Measurements from ENCODE around the gene HAVCR2. TPM values are rescaled to one million over a fixed set of nuclear protein-coding genes. Genes with fewer than 3 reads are reported as not detected.

HAVCR2 gene
- total and polyA plus RNA-seq, 10 of the 15 experiments (the other 5 are each of a cell fraction or from before 2014, with no cell fraction given): 5.2 to 7.5 (median 6.9) TPM

DNA sequence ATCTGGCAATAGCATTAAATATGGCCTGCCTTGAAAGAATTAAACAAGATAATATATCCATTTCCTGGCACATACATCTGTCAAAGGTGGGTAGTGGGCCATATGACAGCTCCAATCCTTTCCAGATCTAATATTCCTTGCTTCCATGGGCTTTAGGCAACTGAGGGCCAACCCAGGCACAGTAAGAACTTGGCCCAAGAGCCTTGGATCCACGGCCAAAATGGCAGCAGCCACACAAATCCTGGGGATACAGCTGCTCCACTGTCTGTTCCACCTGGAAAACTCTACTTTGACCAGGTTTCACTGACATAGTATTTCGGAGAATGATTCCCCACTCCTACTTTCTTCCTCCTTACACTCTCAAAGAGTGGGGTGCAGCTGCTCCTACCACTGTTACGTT, 63.2 kb downstream of the HAVCR2 start:
- H4K20me1 ChIP-seq (ENCODE audit: control insufficient read depth, insufficient read depth): no peaks in the 10 kb centered on the region
- no peak overlapping the region for H2AFZ ChIP-seq (ENCODE audit: control insufficient read depth, low read depth, low read length)
- no peak overlapping the region for H3K27ac ChIP-seq (ENCODE audit: control insufficient read depth, insufficient read depth)
- no peak for ATAC-seq
- ChIA-PET POLR2A (no interaction called here), CTCF (interaction anchor here (1.1 to 2.2 kb wide), 2 partner anchors 17 to 86 kb away, joined by 5 read pairs; no protein-coding TSS in a partner anchor), RAD21 (ENCODE audit: unreplicated experiment) (no interaction called here), SMC1A (ENCODE audit: uncharacterized antibody, unreplicated experiment) (interaction anchor here (1.0 to 1.1 kb wide), 3 partner anchors 10 to 207 kb away, joined by 3 read pairs; no protein-coding TSS in a partner anchor)
- BruUV-seq (replicated peaks): no TSS peak
- H3K9ac ChIP-seq (ENCODE audit: control insufficient read depth, insufficient read depth, low read length): no peak overlapping the region
- H3K4me2 ChIP-seq (ENCODE audit: control insufficient read depth, insufficient read depth): no peak overlapping the region
- H3K9me3 ChIP-seq (replicated peaks; ENCODE audit: control insufficient read depth, insufficient read depth, low read length): no peaks in the 10 kb centered on the region
- H3K27me3 ChIP-seq (replicated peaks in 1 of 2; ENCODE audit: control insufficient read depth in 2 of 2, insufficient read depth in 2 of 2, low read length in 1 of 2): no peaks in the 10 kb centered on the region
- DNase-seq (ENCODE audit: low read depth, low spot score): no peak
- H3K79me2 ChIP-seq (ENCODE audit: control insufficient read depth, insufficient read depth, low read length): no peaks in the 10 kb centered on the region
- no peak overlapping the region for H3K4me3 ChIP-seq
- no peak for FAIRE-seq
- no peaks in the 10 kb centered on the region for H3K4me1 ChIP-seq (ENCODE audit: control insufficient read depth, insufficient read depth, low read length)
- intact Hi-C loops (cut with micrococcal nuclease; ENCODE audit: unreplicated experiment) (no loop called here), in situ Hi-C loops (cut with MboI) (no loop called here)
- no peaks in the 10 kb centered on the region for H3K36me3 ChIP-seq (ENCODE audit: control insufficient read depth in 2 of 2, insufficient read depth in 2 of 2, low read length in 1 of 2)
- TF ChIP-seq TARDBP (IDR thresholded peaks at IDR 0.05; ENCODE audit: borderline replicate concordance) (no peak), JUNB (IDR thresholded peaks at IDR 0.05) (no peak), RAD21 (IDR thresholded peaks at IDR 0.05; ENCODE audit: insufficient read depth, low read depth, low read length) (no peak), SMARCA5 (IDR thresholded peaks at IDR 0.05) (no peak), ZNF24 (IDR thresholded peaks at IDR 0.05) (no peak), POLR2AphosphoS5 (IDR thresholded peaks at IDR 0.05; ENCODE audit: low read length) (no peak), SIN3A (IDR thresholded peaks at IDR 0.05; ENCODE audit: low read depth, low read length) (no peak)
- TF ChIP-seq, protein P1, sequence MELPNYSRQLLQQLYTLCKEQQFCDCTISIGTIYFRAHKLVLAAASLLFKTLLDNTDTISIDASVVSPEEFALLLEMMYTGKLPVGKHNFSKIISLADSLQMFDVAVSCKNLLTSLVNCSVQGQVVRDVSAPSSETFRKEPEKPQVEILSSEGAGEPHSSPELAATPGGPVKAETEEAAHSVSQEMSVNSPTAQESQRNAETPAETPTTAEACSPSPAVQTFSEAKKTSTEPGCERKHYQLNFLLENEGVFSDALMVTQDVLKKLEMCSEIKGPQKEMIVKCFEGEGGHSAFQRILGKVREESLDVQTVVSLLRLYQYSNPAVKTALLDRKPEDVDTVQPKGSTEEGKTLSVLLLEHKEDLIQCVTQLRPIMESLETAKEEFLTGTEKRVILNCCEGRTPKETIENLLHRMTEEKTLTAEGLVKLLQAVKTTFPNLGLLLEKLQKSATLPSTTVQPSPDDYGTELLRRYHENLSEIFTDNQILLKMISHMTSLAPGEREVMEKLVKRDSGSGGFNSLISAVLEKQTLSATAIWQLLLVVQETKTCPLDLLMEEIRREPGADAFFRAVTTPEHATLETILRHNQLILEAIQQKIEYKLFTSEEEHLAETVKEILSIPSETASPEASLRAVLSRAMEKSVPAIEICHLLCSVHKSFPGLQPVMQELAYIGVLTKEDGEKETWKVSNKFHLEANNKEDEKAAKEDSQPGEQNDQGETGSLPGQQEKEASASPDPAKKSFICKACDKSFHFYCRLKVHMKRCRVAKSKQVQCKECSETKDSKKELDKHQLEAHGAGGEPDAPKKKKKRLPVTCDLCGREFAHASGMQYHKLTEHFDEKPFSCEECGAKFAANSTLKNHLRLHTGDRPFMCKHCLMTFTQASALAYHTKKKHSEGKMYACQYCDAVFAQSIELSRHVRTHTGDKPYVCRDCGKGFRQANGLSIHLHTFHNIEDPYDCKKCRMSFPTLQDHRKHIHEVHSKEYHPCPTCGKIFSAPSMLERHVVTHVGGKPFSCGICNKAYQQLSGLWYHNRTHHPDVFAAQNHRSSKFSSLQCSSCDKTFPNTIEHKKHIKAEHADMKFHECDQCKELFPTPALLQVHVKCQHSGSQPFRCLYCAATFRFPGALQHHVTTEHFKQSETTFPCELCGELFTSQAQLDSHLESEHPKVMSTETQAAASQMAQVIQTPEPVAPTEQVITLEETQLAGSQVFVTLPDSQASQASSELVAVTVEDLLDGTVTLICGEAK (IDR thresholded peaks at IDR 0.05; ENCODE audit: borderline replicate concordance): no peak
- TF ChIP-seq, protein P2, sequence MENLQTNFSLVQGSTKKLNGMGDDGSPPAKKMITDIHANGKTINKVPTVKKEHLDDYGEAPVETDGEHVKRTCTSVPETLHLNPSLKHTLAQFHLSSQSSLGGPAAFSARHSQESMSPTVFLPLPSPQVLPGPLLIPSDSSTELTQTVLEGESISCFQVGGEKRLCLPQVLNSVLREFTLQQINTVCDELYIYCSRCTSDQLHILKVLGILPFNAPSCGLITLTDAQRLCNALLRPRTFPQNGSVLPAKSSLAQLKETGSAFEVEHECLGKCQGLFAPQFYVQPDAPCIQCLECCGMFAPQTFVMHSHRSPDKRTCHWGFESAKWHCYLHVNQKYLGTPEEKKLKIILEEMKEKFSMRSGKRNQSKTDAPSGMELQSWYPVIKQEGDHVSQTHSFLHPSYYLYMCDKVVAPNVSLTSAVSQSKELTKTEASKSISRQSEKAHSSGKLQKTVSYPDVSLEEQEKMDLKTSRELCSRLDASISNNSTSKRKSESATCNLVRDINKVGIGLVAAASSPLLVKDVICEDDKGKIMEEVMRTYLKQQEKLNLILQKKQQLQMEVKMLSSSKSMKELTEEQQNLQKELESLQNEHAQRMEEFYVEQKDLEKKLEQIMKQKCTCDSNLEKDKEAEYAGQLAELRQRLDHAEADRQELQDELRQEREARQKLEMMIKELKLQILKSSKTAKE (IDR thresholded peaks at IDR 0.05; ENCODE audit: low read depth, poor library complexity, severe bottlenecking): no peak
- TF ChIP-seq, protein P3, sequence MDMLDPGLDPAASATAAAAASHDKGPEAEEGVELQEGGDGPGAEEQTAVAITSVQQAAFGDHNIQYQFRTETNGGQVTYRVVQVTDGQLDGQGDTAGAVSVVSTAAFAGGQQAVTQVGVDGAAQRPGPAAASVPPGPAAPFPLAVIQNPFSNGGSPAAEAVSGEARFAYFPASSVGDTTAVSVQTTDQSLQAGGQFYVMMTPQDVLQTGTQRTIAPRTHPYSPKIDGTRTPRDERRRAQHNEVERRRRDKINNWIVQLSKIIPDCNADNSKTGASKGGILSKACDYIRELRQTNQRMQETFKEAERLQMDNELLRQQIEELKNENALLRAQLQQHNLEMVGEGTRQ (IDR thresholded peaks at IDR 0.05; ENCODE audit: borderline replicate concordance, low read depth, low read length): no peak
- TF ChIP-seq, protein P4, sequence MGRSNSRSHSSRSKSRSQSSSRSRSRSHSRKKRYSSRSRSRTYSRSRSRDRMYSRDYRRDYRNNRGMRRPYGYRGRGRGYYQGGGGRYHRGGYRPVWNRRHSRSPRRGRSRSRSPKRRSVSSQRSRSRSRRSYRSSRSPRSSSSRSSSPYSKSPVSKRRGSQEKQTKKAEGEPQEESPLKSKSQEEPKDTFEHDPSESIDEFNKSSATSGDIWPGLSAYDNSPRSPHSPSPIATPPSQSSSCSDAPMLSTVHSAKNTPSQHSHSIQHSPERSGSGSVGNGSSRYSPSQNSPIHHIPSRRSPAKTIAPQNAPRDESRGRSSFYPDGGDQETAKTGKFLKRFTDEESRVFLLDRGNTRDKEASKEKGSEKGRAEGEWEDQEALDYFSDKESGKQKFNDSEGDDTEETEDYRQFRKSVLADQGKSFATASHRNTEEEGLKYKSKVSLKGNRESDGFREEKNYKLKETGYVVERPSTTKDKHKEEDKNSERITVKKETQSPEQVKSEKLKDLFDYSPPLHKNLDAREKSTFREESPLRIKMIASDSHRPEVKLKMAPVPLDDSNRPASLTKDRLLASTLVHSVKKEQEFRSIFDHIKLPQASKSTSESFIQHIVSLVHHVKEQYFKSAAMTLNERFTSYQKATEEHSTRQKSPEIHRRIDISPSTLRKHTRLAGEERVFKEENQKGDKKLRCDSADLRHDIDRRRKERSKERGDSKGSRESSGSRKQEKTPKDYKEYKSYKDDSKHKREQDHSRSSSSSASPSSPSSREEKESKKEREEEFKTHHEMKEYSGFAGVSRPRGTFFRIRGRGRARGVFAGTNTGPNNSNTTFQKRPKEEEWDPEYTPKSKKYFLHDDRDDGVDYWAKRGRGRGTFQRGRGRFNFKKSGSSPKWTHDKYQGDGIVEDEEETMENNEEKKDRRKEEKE (IDR thresholded peaks at IDR 0.05): no peak
- TF ChIP-seq, protein P5, sequence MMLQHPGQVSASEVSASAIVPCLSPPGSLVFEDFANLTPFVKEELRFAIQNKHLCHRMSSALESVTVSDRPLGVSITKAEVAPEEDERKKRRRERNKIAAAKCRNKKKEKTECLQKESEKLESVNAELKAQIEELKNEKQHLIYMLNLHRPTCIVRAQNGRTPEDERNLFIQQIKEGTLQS (IDR thresholded peaks at IDR 0.05; ENCODE audit: borderline replicate concordance, extremely low read depth, low read depth, low read length): no peak
- WGBS (ENCODE audit: insufficient coverage, insufficient replicate concordance, low lambda C conversion rate, missing lambda C conversion rate): 35% methylated on average over 3 of the region's 3 CpGs

Data from GM12878 (cell line).